ENCODE measurements around the gene GPLD1. TPM values are rescaled to one million over a fixed set of nuclear protein-coding genes. Genes with fewer than 3 reads are reported as not detected.

Gene GPLD1
- total RNA-seq, 2 experiments from 2014 or later, result 0.59 to 0.66 TPM

GRCh38 chr6:24464253-24465038 is 24.9 kb downstream of the GPLD1 start:
- intact Hi-C loops (cut with DNase I, micrococcal nuclease), result no loop called here
- H3K36me3 ChIP-seq (ENCODE audit: insufficient read depth, low read length), result no peaks in the 10 kb centered on the region
- no peaks in the 10 kb centered on the region for H3K27me3 ChIP-seq (ENCODE audit: control insufficient read depth in 1 of 2, insufficient read depth in 2 of 2, low read length in 2 of 2)
- POLR2A ChIA-PET, result no interaction called here
- TF ChIP-seq, protein P1, sequence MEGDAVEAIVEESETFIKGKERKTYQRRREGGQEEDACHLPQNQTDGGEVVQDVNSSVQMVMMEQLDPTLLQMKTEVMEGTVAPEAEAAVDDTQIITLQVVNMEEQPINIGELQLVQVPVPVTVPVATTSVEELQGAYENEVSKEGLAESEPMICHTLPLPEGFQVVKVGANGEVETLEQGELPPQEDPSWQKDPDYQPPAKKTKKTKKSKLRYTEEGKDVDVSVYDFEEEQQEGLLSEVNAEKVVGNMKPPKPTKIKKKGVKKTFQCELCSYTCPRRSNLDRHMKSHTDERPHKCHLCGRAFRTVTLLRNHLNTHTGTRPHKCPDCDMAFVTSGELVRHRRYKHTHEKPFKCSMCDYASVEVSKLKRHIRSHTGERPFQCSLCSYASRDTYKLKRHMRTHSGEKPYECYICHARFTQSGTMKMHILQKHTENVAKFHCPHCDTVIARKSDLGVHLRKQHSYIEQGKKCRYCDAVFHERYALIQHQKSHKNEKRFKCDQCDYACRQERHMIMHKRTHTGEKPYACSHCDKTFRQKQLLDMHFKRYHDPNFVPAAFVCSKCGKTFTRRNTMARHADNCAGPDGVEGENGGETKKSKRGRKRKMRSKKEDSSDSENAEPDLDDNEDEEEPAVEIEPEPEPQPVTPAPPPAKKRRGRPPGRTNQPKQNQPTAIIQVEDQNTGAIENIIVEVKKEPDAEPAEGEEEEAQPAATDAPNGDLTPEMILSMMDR (IDR thresholded peaks at IDR 0.05), result no peak
- H3K4me3 ChIP-seq (ENCODE audit: low read length), result no peak overlapping the region
- CTCF ChIA-PET, result no interaction called here
- Mint-ChIP-seq H3K27me3 (no peaks in the 10 kb centered on the region), H3K36me3 (ENCODE audit: low read depth) (no peaks in the 10 kb centered on the region), H3K4me3 (no peak overlapping the region), H3K4me1 (ENCODE audit: low read depth) (no peaks in the 10 kb centered on the region), H3K27ac (no peak overlapping the region), H3K9me3 (no peaks in the 10 kb centered on the region)
- DNase-seq, result no peak
- no peaks in the 10 kb centered on the region for H3K9me3 ChIP-seq (ENCODE audit: control insufficient read depth in 1 of 2, insufficient read depth in 1 of 2, low read length in 2 of 2)
- H3K27ac ChIP-seq (ENCODE audit: low read depth in 1 of 2, low read length in 2 of 2), result no peak overlapping the region
- no peaks in the 10 kb centered on the region for H3K4me1 ChIP-seq (ENCODE audit: insufficient read depth, low read length)
- no peak for ATAC-seq (ENCODE audit: poor library complexity)

DNA sequence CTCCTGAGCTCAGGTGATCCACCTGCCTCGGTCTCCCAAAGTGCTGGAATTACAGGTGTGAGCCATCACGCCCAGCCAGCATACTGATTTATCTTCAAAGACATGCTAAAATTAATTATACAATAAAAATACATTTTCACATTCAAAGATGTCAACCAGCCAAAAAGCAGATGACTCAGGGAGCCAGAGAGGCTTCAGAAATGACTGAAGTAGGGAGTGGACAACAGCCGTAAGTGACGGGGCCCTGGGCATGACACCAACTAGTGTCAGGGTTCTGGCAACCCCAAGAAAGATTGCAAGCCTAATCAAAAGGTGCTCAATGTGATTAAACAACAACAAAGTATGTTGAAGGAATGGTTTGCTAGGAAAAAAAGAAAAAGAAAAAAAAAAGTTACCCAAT is 28.4 kb downstream of the GPLD1 start:
- TF ChIP-seq, protein P1 (IDR thresholded peaks at IDR 0.05), result no peak
- POLR2A ChIA-PET, result no interaction called here

DNA sequence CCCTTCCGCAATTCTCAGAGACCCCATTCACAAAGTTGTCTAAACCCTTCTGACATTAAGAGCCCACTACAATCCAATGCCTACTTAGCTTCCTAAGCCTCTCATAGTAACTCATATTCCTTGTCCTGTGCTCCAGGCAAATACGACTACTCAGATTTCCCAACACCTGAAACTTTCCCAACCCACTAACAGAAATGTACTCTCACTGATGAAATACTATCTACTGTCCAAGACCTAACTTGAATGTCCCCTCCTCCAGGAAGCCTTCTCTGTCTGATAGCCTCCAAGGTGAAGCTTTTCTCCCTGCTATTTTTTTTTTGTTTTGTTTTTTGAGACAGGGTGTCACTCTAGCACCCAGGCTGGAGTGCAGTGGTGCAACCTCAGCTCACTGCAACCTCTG is 30.4 kb downstream of the GPLD1 start:
- Mint-ChIP-seq H3K36me3 (ENCODE audit: low read depth) (no peaks in the 10 kb centered on the region), H3K4me3 (no peak overlapping the region), H3K4me1 (ENCODE audit: low read depth) (no peaks in the 10 kb centered on the region), H3K9me3 (no peaks in the 10 kb centered on the region), H3K27ac (no peak overlapping the region), H3K27me3 (no peaks in the 10 kb centered on the region)
- Histone ChIP-seq H3K9me3 (ENCODE audit: control insufficient read depth in 1 of 2, insufficient read depth in 1 of 2, low read length in 2 of 2) (no peaks in the 10 kb centered on the region), H3K27ac (ENCODE audit: low read depth in 1 of 2, low read length in 2 of 2) (no peak overlapping the region), H3K4me3 (ENCODE audit: low read length) (no peak overlapping the region), H3K4me1 (ENCODE audit: insufficient read depth, low read length) (no peaks in the 10 kb centered on the region), H3K36me3 (ENCODE audit: insufficient read depth, low read length) (no peaks in the 10 kb centered on the region), H3K27me3 (ENCODE audit: control insufficient read depth in 1 of 2, insufficient read depth in 2 of 2, low read length in 2 of 2) (no peaks in the 10 kb centered on the region)
- TF ChIP-seq, protein P1 (IDR thresholded peaks at IDR 0.05), result no peak
- ATAC-seq (ENCODE audit: poor library complexity), result no peak
- intact Hi-C loops (cut with DNase I, micrococcal nuclease), result no loop called here
- POLR2A ChIA-PET, result no interaction called here
- CTCF ChIA-PET, result no interaction called here
- DNase-seq, result no peak

More for the DNA sequence above, 28.4 kb downstream of the GPLD1 start:
- intact Hi-C loops (cut with DNase I, micrococcal nuclease), result no loop called here
- CTCF ChIA-PET, result no interaction called here
- H3K27ac ChIP-seq (ENCODE audit: low read depth in 1 of 2, low read length in 2 of 2), result no peak overlapping the region
- Mint-ChIP-seq H3K4me3 (no peak overlapping the region), H3K9me3 (no peaks in the 10 kb centered on the region), H3K4me1 (ENCODE audit: low read depth) (no peaks in the 10 kb centered on the region), H3K27ac (no peak overlapping the region), H3K36me3 (ENCODE audit: low read depth) (no peaks in the 10 kb centered on the region), H3K27me3 (no peaks in the 10 kb centered on the region)
- no peak overlapping the region for H3K4me3 ChIP-seq (ENCODE audit: low read length)
- DNase-seq, result no peak
- H3K9me3 ChIP-seq (ENCODE audit: control insufficient read depth in 1 of 2, insufficient read depth in 1 of 2, low read length in 2 of 2), result no peaks in the 10 kb centered on the region
- H3K4me1 ChIP-seq (ENCODE audit: insufficient read depth, low read length), result no peaks in the 10 kb centered on the region
- H3K27me3 ChIP-seq (ENCODE audit: control insufficient read depth in 1 of 2, insufficient read depth in 2 of 2, low read length in 2 of 2), result no peaks in the 10 kb centered on the region
- no peaks in the 10 kb centered on the region for H3K36me3 ChIP-seq (ENCODE audit: insufficient read depth, low read length)
- no peak for ATAC-seq (ENCODE audit: poor library complexity)

Data from CD4-positive, alpha-beta T cell (primary cell).